ENCODE results near the gene TIRAP. TPM values are rescaled to one million over a fixed set of nuclear protein-coding genes. Genes with fewer than 3 reads are reported as not detected.

Gene TIRAP
- total RNA-seq, 4 donors from 2014 or later, result 9.2 to 13.1 (median 10.1) TPM

GRCh38 chr11:126281666-126282175 lies 1.2 kb upstream of the TIRAP start:
- Histone ChIP-seq H3K36me3 (no peaks in the 10 kb centered on the region), H3K9me3 (no peaks in the 10 kb centered on the region), H3K27ac (peak overlapping the region in 1 of 3 donors; percentile 77), H3K4me3 (replicated peaks in 1 of 3) (peak overlapping the region in 1 of 3 donors; percentile 72), H3K27me3 (no peaks in the 10 kb centered on the region), H3K4me1 (peaks cover 5 to 10% of the 10 kb centered on the region in 2 donors)
- DNase-seq, result no peak
- no peak for TF ChIP-seq CTCF (IDR thresholded peaks at IDR 0.05)
- TF ChIP-seq POLR2A (IDR thresholded peaks at IDR 0.05), result no peak
- intact Hi-C loops (cut with DNase I), result no loop called here
- WGBS, 2 donors, result 86 to 92% methylated on average over 10 of the region's 10 CpGs

GRCh38 chr11:126282361-126282735 lies 545 bp upstream of the TIRAP start:
- intact Hi-C loops (cut with DNase I), result no loop called here
- peak; percentile 40 to 44 for DNase-seq
- TF ChIP-seq POLR2A (IDR thresholded peaks at IDR 0.05), result no peak
- TF ChIP-seq CTCF (IDR thresholded peaks at IDR 0.05), result no peak
- Histone ChIP-seq H3K27me3 (no peaks in the 10 kb centered on the region), H3K27ac (peak overlapping the region; percentile 72 to 90 (median 77)), H3K36me3 (no peaks in the 10 kb centered on the region), H3K9me3 (no peaks in the 10 kb centered on the region), H3K4me3 (replicated peaks in 1 of 3) (peak overlapping the region; percentile 37 to 79 (median 72)), H3K4me1 (peaks cover 5 to 10% of the 10 kb centered on the region in 2 donors)
- WGBS, 2 donors, result 2 to 9% methylated on average over 15 of the region's 15 CpGs

- intact Hi-C loops (cut with DNase I), result no loop called here
Measured at GRCh38 chr11:126284829-126285228, 1.9 kb downstream of the TIRAP start.

GRCh38 chr11:126288237-126288636 lies 5.3 kb downstream of the TIRAP start:
- TF ChIP-seq CTCF (IDR thresholded peaks at IDR 0.05) (no peak), POLR2A (IDR thresholded peaks at IDR 0.05) (no peak)
- H3K4me1 ChIP-seq, result no peaks in the 10 kb centered on the region
- H3K4me3 ChIP-seq (replicated peaks in 1 of 3), result no peak overlapping the region
- no peak for DNase-seq
- H3K27ac ChIP-seq, result no peak overlapping the region
- peaks cover 11% of the 10 kb centered on the region in 2 donors for H3K36me3 ChIP-seq
- H3K9me3 ChIP-seq, result no peaks in the 10 kb centered on the region
- 87 to 89% methylated on average over 6 of the region's 6 CpGs for WGBS, 2 donors
- H3K27me3 ChIP-seq, result no peaks in the 10 kb centered on the region
- intact Hi-C loops (cut with DNase I), result no loop called here

More at GRCh38 chr11:126284829-126285228, 1.9 kb downstream of the TIRAP start:
- Histone ChIP-seq H3K4me1 (peaks cover 5 to 10% of the 10 kb centered on the region in 2 donors), H3K4me3 (replicated peaks in 1 of 3) (no peak overlapping the region), H3K27ac (no peak overlapping the region), H3K27me3 (no peaks in the 10 kb centered on the region), H3K9me3 (no peaks in the 10 kb centered on the region), H3K36me3 (no peaks in the 10 kb centered on the region)
- TF ChIP-seq POLR2A (IDR thresholded peaks at IDR 0.05), result no peak
- no peak for TF ChIP-seq CTCF (IDR thresholded peaks at IDR 0.05)
- peak; percentile 43 to 47 for DNase-seq
- WGBS, 2 donors, result 67 to 71% methylated on average over 6 of the region's 6 CpGs

- H3K4me1 ChIP-seq, result no peaks in the 10 kb centered on the region
- H3K27ac ChIP-seq, result no peak overlapping the region
- no peaks in the 10 kb centered on the region for H3K9me3 ChIP-seq
- peaks cover 11 to 16% of the 10 kb centered on the region in 2 donors for H3K36me3 ChIP-seq
- TF ChIP-seq CTCF (IDR thresholded peaks at IDR 0.05) (no peak), POLR2A (IDR thresholded peaks at IDR 0.05) (no peak)
- H3K4me3 ChIP-seq (replicated peaks in 1 of 3), result no peak overlapping the region
- DNase-seq, result no peak
- intact Hi-C loops (cut with DNase I), result no loop called here
- H3K27me3 ChIP-seq, result no peaks in the 10 kb centered on the region
- WGBS, 2 donors, result 85 to 86% methylated on average over 10 to 12 of the region's 12 CpGs
Measured at GRCh38 chr11:126290887-126291286, 8.0 kb downstream of the TIRAP start.
